ENCODE data around the gene RBBP9.
"Not testable (repeated sequence)": the region's sequence is repeated elsewhere in the genome, so short reads cannot be mapped to it uniquely, and the experiment has no call there.

The RBBP9 gene

DNA sequence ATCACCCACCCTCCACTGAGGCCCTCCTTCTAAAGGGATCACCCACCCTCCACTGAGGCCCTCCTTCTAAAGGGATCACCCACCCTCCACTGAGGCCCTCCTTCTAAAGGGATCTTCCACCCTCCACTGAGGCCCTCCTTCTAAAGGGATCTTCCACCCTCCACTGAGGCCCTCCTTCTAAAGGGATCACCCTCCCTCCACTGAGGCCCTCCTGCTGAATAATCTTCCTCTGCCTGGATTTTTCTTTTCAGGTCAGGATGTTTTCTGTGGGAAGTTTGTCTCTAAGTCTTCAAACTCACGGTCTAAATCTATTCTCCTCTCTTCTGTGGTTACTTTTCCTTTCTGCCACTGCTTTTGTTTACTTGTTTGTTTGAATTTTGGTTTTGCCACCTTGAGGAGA is 4.6 kb upstream of the RBBP9 start:
- DNase-seq: not testable (repeated sequence)

- DNase-seq: no peak
These were observed 578 bp upstream of the RBBP9 start for GRCh38 chr20:18497603-18498002.

DNA sequence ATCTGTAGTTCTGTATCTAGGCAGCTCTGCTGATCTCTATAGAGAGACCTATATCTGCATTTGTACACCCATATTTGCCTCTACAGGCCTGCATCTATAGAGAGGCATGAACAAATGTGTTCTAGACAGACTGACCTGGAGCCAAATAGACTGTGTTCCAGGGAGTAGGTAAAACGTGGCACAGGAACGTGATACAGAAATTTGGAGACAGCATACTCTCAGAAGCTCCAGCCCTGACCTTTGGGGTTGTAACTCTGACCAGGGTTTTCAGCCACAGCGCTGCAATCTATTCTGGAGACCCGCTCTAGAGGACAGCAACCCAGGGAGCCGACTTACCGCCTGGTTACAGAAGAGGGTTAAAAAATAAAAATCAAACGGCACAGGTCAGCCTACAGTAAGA is 983 bp downstream of the RBBP9 start:
- peak; percentile 4 for DNase-seq

DNA sequence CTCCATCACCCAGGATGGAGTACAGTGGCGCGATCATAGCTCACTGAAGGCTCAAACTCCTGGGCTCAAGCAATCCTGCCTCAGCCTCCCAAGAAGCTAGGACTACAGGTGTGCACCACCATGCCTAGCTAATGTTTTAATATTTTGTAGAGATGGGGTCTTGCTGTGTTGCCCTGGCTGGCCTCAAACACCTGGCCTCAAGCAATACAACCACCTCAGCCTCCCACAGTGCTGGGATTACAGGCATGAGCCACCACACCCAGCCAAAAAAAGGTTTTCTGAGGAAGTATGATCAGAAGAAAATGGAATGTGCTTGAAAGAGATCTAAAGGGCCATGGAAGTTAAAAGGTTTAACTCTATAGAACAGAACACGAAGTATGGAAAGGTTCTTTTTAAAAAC is 8.7 kb downstream of the RBBP9 start:
- DNase-seq: no peak

DNA sequence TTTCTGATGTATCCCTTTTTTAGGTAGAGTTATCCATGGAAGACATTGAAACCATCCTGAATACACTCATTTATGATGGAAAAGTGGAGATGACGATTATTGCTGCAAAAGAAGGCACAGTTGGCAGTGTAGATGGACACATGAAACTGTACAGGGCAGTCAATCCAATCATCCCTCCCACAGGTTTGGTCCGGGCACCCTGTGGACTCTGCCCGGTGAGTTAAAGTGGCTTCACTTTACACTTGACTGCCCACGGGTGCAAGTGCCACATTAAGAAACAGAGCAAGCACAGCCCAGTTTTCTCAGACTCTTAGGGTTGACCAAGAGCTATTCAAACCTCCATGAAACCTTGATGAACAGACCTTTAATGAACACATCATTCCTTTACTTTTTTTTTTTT is 15.4 kb downstream of the RBBP9 start:
- no peak for DNase-seq

- DNase-seq: no peak
These were observed 19.2 kb downstream of the RBBP9 start for GRCh38 chr20:18477821-18478220.

DNA sequence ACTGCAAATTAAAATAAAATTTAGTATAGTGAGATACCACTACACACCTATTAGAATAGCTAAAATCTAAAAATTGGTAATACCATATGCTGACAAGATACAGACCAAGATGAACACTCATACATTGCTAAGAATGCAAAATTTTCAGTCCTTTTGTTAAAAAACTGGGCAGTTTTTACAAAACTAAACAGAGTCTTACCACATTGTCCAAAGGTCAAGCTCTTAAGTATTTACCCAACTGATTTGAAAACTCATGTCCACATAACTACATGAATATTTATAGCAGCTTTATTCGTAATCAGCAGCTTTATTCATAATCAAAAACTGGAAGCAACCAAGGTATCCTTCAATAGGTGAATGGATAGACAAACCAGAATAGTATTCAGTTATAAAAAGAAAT is 19.8 kb downstream of the RBBP9 start:
- no peak for DNase-seq

DNA sequence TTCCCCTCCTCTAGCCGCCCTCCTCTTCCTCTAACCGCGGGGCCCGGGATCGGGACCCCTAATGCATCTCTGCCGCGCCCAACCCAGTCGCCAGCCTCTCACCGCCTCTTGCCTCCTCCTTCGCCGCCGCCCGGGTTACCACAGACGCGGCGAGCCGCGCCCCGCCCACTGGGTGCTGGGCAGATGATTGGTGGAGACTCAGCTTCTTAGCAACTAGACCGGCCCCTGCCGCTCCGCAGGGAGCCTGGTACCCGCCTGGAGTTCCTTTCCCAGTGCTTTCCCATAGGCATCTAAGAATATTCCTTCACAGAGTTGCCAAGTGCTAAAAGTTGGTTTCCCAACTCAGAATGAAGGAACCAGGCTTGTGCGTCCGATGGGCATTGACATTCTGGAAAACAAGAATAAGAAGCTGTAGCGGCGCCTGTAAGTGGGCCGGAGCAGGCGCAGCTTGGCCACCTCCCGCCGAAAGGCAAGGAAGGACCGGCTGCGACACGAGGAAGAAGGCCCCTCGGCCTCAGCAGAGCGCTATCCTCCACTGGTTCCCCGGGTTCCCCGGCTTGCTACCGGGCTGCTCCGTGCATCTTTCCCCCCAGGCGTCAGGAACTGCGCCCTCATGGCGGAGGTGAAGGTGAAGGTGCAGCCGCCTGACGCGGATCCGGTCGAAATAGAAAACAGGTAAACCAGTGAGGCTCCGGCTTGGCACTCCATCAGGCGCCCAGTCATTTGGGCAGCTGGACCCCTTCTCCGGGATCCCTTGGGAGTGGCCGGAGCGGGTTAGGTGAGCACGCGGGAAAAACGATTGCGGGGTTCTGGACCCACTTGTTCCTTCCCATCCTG is 29.9 kb downstream of the RBBP9 start, which contains the start of the genes DZANK1 and POLR3F:
TSS of gene DZANK1 (minus strand) at position 137 of the 837 bp plus-strand sequence. CDS start 1,672 bp downstream, outside the sequence.
TSS of gene POLR3F (plus strand) at position 497 of the 837 bp plus-strand sequence. CDS start at position 614, 117 bp downstream.
- DNase-seq: peak; percentile 93

GRCh38 chr20:18466574-18466893 is 30.5 kb downstream of the RBBP9 start:
- peak; percentile 62 for DNase-seq

GRCh38 chr20:18465536-18466200 is 31.4 kb downstream of the RBBP9 start:
- no peak for DNase-seq

- DNase-seq: no peak
These were observed 40.4 kb downstream of the RBBP9 start for GRCh38 chr20:18456600-18456999.

- DNase-seq: no peak
These were observed 53.1 kb downstream of the RBBP9 start for GRCh38 chr20:18443886-18444285.

GRCh38 chr20:18440403-18440802 is 56.6 kb downstream of the RBBP9 start:
- no peak for DNase-seq

DNA sequence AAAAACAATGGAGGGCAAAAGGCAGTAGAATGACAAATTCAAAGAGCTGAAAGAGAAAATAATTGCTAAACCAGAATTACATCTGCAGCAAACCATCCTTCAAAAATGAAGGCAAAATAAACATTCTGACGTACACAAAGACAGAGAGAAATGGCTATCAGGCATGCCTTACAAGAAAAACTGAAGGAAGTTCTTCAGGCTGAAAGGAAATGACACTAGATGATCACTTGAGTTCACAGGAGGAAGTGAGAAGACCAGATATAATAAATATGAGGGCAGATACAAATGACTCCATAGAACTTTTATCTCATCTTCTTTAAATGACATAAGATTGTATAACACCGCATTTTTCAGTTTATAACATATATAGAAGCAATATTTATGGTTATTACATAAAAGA is 60.2 kb downstream of the RBBP9 start:
- DNase-seq: no peak

All from NCI-H2029 (cell line).